Right atrium auricular region (tissue), 2 donors: ENCODE results near the gene ACTL10. TPM values are rescaled to one million over a fixed set of nuclear protein-coding genes. Genes with fewer than 3 reads are reported as not detected.

ENCODE experiments used
- DNase-seq: peaks from one replicate; pipeline ENCODE4 v3.0.0-alpha.2; 2019; ENCODE audit warnings: low spot score
- H3K27ac ChIP-seq, 2 donors: fragments of 200-600 bp; sonication (generic); 1 replicate in 1 of 2; 2 replicates in 1 of 2; pipeline ENCODE4 v1.5.1; 2016 to 2019
- H3K27me3 ChIP-seq, 2 donors: fragments of 200-600 bp; sonication (generic); one replicate each; pipeline versions ENCODE4 v1.5.1 to v1.6.0; 2017 to 2019
- H3K36me3 ChIP-seq: fragments of 200-600 bp; sonication (generic); one replicate; pipeline ENCODE4 v1.5.1; 2016
- H3K4me1 ChIP-seq, 2 donors: fragments of 200-600 bp; sonication (generic); one replicate each; pipeline versions ENCODE4 v1.5.1 to v1.6.0; 2017 to 2019
- H3K4me3 ChIP-seq, 2 donors: fragments of 200-600 bp; sonication (generic); 1 replicate in 1 of 2; 2 replicates in 1 of 2; pipeline ENCODE4 v1.5.1; 2017 to 2019; ENCODE audit warnings: mild to moderate bottlenecking in 1 of 2, moderate library complexity in 1 of 2
- H3K9me3 ChIP-seq, 2 donors: fragments of 200-600 bp; sonication (generic); one replicate each; pipeline ENCODE4 v1.5.1; 2019
- CTCF ChIP-seq, 2 donors: fragments of 200-600 bp; sonication (generic); IDR thresholded peaks; one replicate each; pipeline ENCODE4 v1.5.1; 2019; ENCODE audit warnings: antibody characterized with exemption in 2 of 2
- total RNA-seq, 2 donors: library from RNA; depleted of rRNA; stranded (reverse); fragments of >200 nt; gene quantifications; one replicate each; pipeline ENCODE4 v1.1.0, GENCODE V29; 2016

The ACTL10 gene
- total RNA-seq, 2 donors from 2014 or later = 0.33 to 0.79 TPM

GRCh38 chr20:33716498-33716897, 49.8 kb downstream of the ACTL10 start:
- DNase-seq = no peak
- H3K36me3 ChIP-seq = peaks cover 20% of the 10 kb centered on the region
- H3K4me3 ChIP-seq = no peak overlapping the region
- no peaks in the 10 kb centered on the region for H3K9me3 ChIP-seq
- H3K4me1 ChIP-seq = peaks cover 0 to 12% of the 10 kb centered on the region in 2 donors
- H3K27me3 ChIP-seq = no peaks in the 10 kb centered on the region
- TF ChIP-seq CTCF (IDR thresholded peaks at IDR 0.05) = no peak
- H3K27ac ChIP-seq = no peak overlapping the region

Other genes starting within 250 kb of the ACTL10 start
- gene SNTA1, start 223.2 kb upstream of the ACTL10 start, total RNA-seq = 100 to 1,000 TPM; 183 to 295 TPM
- gene CBFA2T2, start 176.8 kb upstream of the ACTL10 start, total RNA-seq = 10 to 100 TPM in 1 of 2 donors, 1 to 10 TPM in 1; 9.8 to 10.4 TPM
- not detected for gene C20orf144, start 4.6 kb upstream of the ACTL10 start, total RNA-seq
- gene NECAB3, start 7.5 kb downstream of the ACTL10 start, total RNA-seq = 10 to 100 TPM; 81.7 to 88.4 TPM
- under 1 TPM; 0.31 to 0.33 TPM for gene E2F1, start 19.4 kb downstream of the ACTL10 start, total RNA-seq
- 1 to 10 TPM; 4.5 to 9.8 TPM for gene PXMP4, start 53.4 kb downstream of the ACTL10 start, total RNA-seq
- gene ZNF341, start 65.1 kb downstream of the ACTL10 start, total RNA-seq = 1 to 10 TPM; 1.0 to 1.8 TPM
- gene CHMP4B, start 144.4 kb downstream of the ACTL10 start, total RNA-seq = 10 to 100 TPM; 57.0 to 79.5 TPM